H1 (cell line): ENCODE measurements around the gene SLC17A6. TPM values are rescaled to one million over a fixed set of nuclear protein-coding genes. Genes with fewer than 3 reads are reported as not detected.

Source experiments
- CBX5 ChIP-seq: fragments of 300-800, 300-1000 bp; sonication (generic); IDR thresholded peaks from 2 replicates; pipeline ENCODE4 v1.7.1; 2016; ENCODE audit warnings: antibody characterized with exemption, low read length, low read depth
- KDM1A ChIP-seq: fragments of 200-600, 300-600 bp; sonication (generic); IDR thresholded peaks from 2 replicates; pipeline ENCODE4 v1.7.1; 2016; ENCODE audit warnings: mild to moderate bottlenecking, low read length, borderline replicate concordance
- PHF8 ChIP-seq: fragments of 200-600 bp; sonication (generic); conservative IDR thresholded peaks from 2 replicates; pipeline ENCODE4 v1.7.1; 2012; ENCODE audit warnings: low read depth, mild to moderate bottlenecking, inconsistent platforms, low read length, moderate library complexity
- polyA plus RNA-seq, 7 experiments: library from polyadenylated mRNA; depleted of rRNA in 3 of 7; stranded (reverse) in 5 of 7; unstranded in 2 of 7; fragments of >200 nt in 5 of 7; fragments of 200-250 nt in 2 of 7; gene quantifications; 1 replicate in 5 of 7; 2 replicates in 1 of 7; 4 replicates in 1 of 7; pipeline versions ENCODE4 v1.2.1 to v1.2.3, GENCODE V29; 2011 to 2013; ENCODE audit warnings: missing spikeins in 2 of 7, mixed read lengths in 2 of 7
- total RNA-seq: library from RNA; stranded (reverse); fragmentation: NEBNext Ultra II Directional; extraction: Animal tissue kit (Norgen Biotek cat#: 25700); gene quantifications from 2 replicates; pipeline ENCODE4 v1.2.1, GENCODE V29; 2021
- TF ChIP-seq, protein P1 (sequence below): IDR thresholded peaks from 2 replicates; pipeline ENCODE4 v1.6.1; 2011; ENCODE audit warnings: low read depth, mild to moderate bottlenecking, low read length; ENCODE audit not compliant: insufficient read depth
- TF ChIP-seq, protein P2 (sequence below): IDR thresholded peaks from 2 replicates; pipeline ENCODE4 v1.6.1; 2012; ENCODE audit warnings: inconsistent platforms

Gene SLC17A6
- total and polyA plus RNA-seq, 2 of the 8 experiments (the other 6 are each of a cell fraction or from before 2014, with no cell fraction given), result 0.24 to 1.6 TPM

DNA sequence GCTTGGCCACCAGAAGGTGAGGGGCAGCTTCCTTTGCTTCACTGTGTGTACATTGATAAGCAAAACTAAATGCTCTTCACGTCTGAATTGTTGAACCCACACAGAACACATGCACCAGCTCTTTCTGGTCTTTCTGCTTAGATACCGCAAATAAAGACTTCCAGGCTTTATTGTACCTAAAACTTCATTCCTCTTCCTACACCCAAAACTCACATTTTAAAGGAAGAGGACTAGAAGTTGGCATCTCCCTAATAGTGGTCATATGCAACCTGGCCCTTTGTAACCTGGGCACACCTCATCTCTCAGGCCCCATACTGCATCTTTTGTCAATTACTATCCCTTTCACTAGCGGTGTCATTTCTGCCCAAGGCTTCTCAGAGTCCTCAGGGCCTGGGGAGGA lies 5.9 kb downstream of the SLC17A6 start (continued):
- TF ChIP-seq, protein P1, sequence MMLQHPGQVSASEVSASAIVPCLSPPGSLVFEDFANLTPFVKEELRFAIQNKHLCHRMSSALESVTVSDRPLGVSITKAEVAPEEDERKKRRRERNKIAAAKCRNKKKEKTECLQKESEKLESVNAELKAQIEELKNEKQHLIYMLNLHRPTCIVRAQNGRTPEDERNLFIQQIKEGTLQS, result no peak
- TF ChIP-seq, protein P2, sequence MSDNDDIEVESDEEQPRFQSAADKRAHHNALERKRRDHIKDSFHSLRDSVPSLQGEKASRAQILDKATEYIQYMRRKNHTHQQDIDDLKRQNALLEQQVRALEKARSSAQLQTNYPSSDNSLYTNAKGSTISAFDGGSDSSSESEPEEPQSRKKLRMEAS, result no peak
- no peak for TF ChIP-seq CBX5
- no peak for TF ChIP-seq KDM1A
- TF ChIP-seq PHF8, result no peak
- TF ChIP-seq, all 59 proteins: peak for 0
